AG04449 (cell line): ENCODE data around the gene FAIM.
A peak's percentile ranks its signal among the peaks of the same experiment; 100 is the strongest.
"Not testable (repeated sequence)": the region's sequence is repeated elsewhere in the genome, so short reads cannot be mapped to it uniquely, and the experiment has no call there.

Source experiments
- CTCF ChIA-PET: fragments of 350-600 bp; formaldehyde crosslinking; extraction: SDS; loops from one replicate; lab custom pipeline; 2021; ENCODE audit warnings: antibody characterized with exemption; lab: Yijun Ruan, JAX
- POLR2A ChIA-PET: fragments of 400-600, 350-600 bp; formaldehyde crosslinking; extraction: SDS; loops from one replicate; lab custom pipeline; 2020; ENCODE audit warnings: antibody characterized with exemption, inconsistent platforms; lab: Yijun Ruan, JAX
- DNase-seq: peaks from one replicate; pipeline ENCODE4 v3.0.0-alpha.2; 2010; ENCODE audit warnings: low read depth, low spot score
- H3K4me3 ChIP-seq: 2 replicates; pipeline ENCODE4 v1.5.1; 2011; ENCODE audit warnings: low read depth, mild to moderate bottlenecking, control low read depth, low read length
- TF ChIP-seq, protein P1 (sequence below): IDR thresholded peaks from one replicate; pipeline ENCODE4 v1.5.1; 2011; ENCODE audit warnings: mild to moderate bottlenecking, moderate library complexity, low read length, control low read depth, inconsistent platforms; ENCODE audit not compliant: insufficient read depth; ENCODE audit errors: missing control alignments

The FAIM gene, protein sequence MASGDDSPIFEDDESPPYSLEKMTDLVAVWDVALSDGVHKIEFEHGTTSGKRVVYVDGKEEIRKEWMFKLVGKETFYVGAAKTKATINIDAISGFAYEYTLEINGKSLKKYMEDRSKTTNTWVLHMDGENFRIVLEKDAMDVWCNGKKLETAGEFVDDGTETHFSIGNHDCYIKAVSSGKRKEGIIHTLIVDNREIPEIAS

DNA sequence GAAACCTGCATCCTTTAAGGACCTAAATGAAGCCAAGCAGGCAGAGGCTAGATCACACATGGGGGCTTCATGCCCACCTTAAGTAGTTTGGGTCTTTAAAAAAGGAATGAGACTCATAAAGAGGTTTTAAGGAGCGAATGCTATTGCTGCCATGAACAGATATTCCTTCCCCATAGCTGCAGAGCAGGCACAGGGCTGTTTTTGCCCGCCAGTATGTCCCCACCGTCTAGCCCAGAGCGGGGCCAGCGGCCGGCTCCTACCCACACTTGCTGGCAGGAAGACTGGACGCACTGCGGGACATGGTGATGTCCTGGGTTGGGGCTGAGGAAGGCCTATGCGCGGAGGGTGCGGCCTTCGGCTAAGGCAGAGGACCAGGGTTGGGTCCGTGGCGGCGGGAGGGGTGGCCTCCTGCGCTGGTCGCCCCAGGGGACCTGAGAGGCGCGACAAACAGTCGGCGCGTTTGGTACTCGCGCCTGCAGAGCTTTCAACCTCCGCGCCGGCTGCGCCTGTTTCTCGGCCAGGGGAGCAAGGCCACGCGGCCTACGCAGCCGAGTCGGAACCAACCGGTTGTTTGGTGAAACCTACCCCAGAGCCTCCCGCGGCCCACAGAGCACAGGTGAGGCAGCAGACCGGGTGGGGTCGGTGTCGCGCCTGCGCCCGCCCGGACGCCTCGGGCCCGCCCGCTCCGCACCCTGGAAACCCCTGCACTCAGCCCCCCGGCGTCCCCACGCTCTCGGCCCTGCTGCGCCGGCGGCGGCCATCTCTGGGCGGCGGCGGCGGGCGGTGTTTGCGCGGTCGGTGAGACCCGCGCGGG is at the start of gene FAIM:
TSS of gene FAIM (plus strand) at position 450 of the 814 bp plus-strand sequence. CDS start 10,956 bp downstream, outside the sequence.
- CTCF ChIA-PET: interaction anchor here (1.0 to 2.9 kb wide), 3 partner anchors 14 to 315 kb away, joined by 3 to 18 read pairs (median 9); partner anchors contain the start of gene CEP70
- H3K4me3 ChIP-seq: peak within 1 kb of the TSS; percentile 66
- TF ChIP-seq, protein P1, sequence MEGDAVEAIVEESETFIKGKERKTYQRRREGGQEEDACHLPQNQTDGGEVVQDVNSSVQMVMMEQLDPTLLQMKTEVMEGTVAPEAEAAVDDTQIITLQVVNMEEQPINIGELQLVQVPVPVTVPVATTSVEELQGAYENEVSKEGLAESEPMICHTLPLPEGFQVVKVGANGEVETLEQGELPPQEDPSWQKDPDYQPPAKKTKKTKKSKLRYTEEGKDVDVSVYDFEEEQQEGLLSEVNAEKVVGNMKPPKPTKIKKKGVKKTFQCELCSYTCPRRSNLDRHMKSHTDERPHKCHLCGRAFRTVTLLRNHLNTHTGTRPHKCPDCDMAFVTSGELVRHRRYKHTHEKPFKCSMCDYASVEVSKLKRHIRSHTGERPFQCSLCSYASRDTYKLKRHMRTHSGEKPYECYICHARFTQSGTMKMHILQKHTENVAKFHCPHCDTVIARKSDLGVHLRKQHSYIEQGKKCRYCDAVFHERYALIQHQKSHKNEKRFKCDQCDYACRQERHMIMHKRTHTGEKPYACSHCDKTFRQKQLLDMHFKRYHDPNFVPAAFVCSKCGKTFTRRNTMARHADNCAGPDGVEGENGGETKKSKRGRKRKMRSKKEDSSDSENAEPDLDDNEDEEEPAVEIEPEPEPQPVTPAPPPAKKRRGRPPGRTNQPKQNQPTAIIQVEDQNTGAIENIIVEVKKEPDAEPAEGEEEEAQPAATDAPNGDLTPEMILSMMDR: no peak
- DNase-seq: no peak
- POLR2A ChIA-PET: interaction anchor here (0.6 kb wide), 1 partner anchor 98 kb away, joined by 3 read pairs; no protein-coding TSS in a partner anchor

DNA sequence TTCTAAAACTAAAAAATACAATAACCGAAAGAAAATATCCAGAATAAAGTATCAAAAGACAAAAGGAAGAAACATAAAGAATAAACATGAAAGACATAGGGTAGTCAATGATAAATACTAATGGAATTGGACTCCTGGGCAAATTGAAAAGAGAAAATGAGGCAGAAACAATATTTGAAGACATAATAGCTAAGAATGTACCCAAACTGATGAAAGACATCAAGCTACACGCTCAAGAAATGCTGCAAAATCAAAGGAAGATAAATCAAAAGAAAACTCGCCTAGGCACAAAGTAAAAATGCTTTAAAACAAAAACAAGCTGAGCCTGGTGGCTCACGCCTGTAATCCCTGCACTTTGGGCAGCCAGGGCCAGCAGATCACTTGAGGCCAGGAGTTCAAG is 49.4 kb upstream of the FAIM start:
- no peak overlapping the region for H3K4me3 ChIP-seq
- POLR2A ChIA-PET: no interaction called here
- no peak for DNase-seq
- TF ChIP-seq, protein P1: no peak
- CTCF ChIA-PET: interaction anchor here (0.6 to 1.5 kb wide), 3 partner anchors 35 to 357 kb away, joined by 3 to 4 read pairs (median 4); partner anchors contain the start of gene CEP70

DNA sequence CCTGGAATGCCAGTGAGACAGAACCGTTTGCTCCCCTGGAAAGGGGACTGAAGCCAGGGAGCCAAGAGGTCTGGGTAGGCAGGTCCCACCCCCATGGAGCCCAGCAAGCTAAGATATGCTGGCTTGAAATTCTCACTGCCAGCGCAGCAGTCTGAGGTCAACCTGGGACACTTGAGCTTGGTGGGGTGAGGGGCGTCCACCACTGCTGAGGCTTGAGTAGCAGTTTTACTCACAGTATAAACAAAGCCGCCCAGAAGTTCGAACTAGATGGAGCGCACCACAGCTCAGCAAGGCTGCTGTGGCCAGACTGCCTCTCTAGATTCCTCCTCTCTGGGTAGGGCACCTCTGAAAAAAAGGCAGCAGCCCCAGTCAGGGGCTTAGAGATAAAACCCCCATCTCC is 48.1 kb upstream of the FAIM start:
- ChIA-PET CTCF (interaction anchor here (0.9 kb wide), 1 partner anchor 364 kb away, joined by 3 read pairs; no protein-coding TSS in a partner anchor), POLR2A (no interaction called here)
- no peak overlapping the region for H3K4me3 ChIP-seq
- no peak for DNase-seq
- TF ChIP-seq, protein P1: no peak

DNA sequence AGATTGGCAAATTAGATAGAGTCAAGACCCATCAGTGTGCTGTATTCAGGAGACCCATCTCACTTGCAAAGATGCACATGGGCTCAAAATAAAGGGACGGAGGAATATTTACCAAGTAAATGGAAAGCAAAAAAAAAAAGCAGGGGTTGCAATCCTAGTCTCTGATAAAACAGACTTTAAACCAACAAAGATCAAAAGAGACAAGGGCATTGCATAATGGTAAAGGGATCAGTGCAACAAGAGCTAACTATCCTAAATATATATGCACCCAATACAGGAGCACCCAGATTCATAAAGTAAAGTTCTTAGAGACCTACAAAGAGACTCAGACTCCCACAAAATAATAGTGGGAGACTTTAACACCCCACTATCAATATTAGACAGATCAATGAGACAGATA is 45.7 kb upstream of the FAIM start:
- CTCF ChIA-PET, POLR2A ChIA-PET, H3K4me3 ChIP-seq, DNase-seq: not testable (repeated sequence)

DNA sequence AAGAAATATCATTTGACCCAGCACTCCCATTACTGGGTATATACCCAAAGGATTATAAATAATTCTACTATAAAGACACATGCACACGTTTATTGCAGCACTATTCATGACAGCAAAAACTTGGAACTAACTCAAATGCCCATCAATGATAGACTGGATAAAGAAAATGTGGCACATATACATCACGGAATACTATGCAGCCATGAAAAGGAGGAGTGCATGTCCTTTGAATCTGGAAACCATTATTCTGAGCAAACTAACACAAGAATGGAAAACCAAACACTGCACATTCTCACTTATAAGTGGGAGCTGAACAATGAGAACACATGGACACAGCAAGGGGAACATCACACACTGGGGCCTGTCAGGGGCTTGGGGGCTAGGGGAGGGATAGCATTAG is 42.3 kb upstream of the FAIM start:
- CTCF ChIA-PET: interaction anchor here (0.6 to 1.0 kb wide), 2 partner anchors 215 to 349 kb away, joined by 3 to 5 read pairs; no protein-coding TSS in a partner anchor
- DNase-seq, H3K4me3 ChIP-seq, POLR2A ChIA-PET: not testable (repeated sequence)

DNA sequence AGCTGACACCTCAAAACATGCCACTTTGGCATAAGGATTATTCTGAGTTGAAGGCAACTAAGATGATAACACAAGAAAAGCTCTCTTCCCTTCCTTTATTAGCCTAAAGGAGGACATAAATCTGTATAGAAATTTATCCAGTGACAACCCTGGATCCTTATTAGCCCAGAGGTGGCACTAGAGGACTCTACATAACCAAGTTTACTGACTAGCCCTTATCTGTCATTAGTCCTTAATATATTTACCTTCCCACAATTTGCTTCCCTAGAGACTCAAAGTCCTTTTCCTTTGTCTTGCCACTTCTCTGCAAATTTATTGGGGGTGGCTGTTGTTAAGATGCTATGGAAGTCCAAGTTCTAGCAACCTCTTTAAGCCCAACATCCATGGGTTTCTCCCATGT is 41.2 kb upstream of the FAIM start:
- POLR2A ChIA-PET: no interaction called here
- H3K4me3 ChIP-seq: no peak overlapping the region
- DNase-seq: no peak
- TF ChIP-seq, protein P1: no peak
- CTCF ChIA-PET: interaction anchor here (1.1 to 1.2 kb wide), 2 partner anchors 348 to 356 kb away, joined by 5 to 6 read pairs; no protein-coding TSS in a partner anchor

DNA sequence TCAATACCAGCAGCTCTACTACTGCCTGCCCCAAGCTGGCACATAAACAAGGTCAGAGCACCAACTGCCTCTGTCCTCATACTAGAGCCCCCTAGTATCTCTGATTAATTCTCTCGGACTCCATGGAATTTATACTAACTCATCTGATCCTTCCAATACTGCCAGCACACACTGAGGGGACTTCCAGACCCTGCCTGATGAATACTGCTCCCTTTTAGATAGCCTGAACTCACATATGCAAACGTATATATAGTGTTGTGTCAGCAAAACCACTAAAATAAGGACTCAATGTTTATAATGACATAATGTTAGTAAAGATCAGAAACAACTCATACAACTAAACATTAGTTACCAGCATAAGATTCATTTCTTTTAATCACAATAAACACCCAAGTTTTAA is 39.5 kb upstream of the FAIM start:
- no peak overlapping the region for H3K4me3 ChIP-seq
- TF ChIP-seq, protein P1: no peak
- ChIA-PET CTCF (interaction anchor here (1.0 to 1.7 kb wide), 2 partner anchors 346 to 354 kb away, joined by 3 to 7 read pairs; no protein-coding TSS in a partner anchor), POLR2A (no interaction called here)
- no peak for DNase-seq

DNA sequence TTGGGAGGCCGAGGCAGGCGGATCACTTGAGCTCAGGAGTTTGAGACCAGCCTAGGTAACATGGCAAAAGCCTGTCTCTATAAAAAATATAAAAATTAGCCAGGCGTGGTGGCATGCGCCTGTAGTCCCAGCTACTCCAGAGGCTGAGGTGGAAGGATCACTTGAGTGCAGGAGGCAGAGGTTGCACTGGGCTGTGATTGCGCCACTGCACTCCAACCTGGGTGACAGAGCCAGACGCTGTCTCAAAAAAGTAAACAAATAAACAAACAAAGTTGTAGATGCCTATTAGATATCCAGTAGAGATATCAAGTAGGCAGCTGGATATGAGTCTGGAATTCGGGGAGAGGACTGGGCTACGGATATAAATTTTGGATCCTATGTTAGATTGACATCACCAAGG is 38.9 kb upstream of the FAIM start:
- CTCF ChIA-PET: interaction anchor here (1.0 to 1.7 kb wide), 2 partner anchors 346 to 354 kb away, joined by 3 to 7 read pairs; no protein-coding TSS in a partner anchor
- POLR2A ChIA-PET, H3K4me3 ChIP-seq, DNase-seq: not testable (repeated sequence)
